ENCODE results near the gene SHPK.

- no peak for TF ChIP-seq CTCF (IDR thresholded peaks at IDR 0.05)
- TF ChIP-seq POLR2AphosphoS5 (IDR thresholded peaks at IDR 0.05; ENCODE audit: low read depth, low read length) = no peak
- TF ChIP-seq, protein P1, sequence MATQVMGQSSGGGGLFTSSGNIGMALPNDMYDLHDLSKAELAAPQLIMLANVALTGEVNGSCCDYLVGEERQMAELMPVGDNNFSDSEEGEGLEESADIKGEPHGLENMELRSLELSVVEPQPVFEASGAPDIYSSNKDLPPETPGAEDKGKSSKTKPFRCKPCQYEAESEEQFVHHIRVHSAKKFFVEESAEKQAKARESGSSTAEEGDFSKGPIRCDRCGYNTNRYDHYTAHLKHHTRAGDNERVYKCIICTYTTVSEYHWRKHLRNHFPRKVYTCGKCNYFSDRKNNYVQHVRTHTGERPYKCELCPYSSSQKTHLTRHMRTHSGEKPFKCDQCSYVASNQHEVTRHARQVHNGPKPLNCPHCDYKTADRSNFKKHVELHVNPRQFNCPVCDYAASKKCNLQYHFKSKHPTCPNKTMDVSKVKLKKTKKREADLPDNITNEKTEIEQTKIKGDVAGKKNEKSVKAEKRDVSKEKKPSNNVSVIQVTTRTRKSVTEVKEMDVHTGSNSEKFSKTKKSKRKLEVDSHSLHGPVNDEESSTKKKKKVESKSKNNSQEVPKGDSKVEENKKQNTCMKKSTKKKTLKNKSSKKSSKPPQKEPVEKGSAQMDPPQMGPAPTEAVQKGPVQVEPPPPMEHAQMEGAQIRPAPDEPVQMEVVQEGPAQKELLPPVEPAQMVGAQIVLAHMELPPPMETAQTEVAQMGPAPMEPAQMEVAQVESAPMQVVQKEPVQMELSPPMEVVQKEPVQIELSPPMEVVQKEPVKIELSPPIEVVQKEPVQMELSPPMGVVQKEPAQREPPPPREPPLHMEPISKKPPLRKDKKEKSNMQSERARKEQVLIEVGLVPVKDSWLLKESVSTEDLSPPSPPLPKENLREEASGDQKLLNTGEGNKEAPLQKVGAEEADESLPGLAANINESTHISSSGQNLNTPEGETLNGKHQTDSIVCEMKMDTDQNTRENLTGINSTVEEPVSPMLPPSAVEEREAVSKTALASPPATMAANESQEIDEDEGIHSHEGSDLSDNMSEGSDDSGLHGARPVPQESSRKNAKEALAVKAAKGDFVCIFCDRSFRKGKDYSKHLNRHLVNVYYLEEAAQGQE (IDR thresholded peaks at IDR 0.05; ENCODE audit: insufficient read depth in 1 of 2, low read depth in 2 of 2, low read length in 1 of 2) = no peak
These were observed 8.3 kb downstream of the SHPK start for GRCh38 chr17:3627769-3628167.

All from Panc1 (cell line).